Activated naive CD4-positive, alpha-beta T cell treated with anti-CD3 and anti-CD28 coated beads, Interleukin-2, amount 10 ng/mL, durations not matched to agents 7 days and 5 days (primary cell): ENCODE results near the gene CASQ2.

Experiments
- CTCF ChIA-PET: fragments of 350-600 bp; sonication (Branson Sonifier 250); formaldehyde crosslinking; loops from one replicate; lab custom pipeline; 2021; ENCODE audit warnings: antibody characterized with exemption; lab: Charles Lee
- DNase-seq: peaks from one replicate; pipeline ENCODE4 v3.0.0-alpha.2; 2020
- H3K27ac Mint-ChIP-seq: one replicate; pipeline ENCODE4 v1.8.0; 2021; ENCODE audit warnings: mild to moderate bottlenecking, moderate library complexity, mixed read lengths
- H3K27me3 Mint-ChIP-seq: one replicate; pipeline ENCODE4 v1.8.0; 2021; ENCODE audit warnings: mild to moderate bottlenecking, mixed read lengths
- H3K36me3 Mint-ChIP-seq: one replicate; pipeline ENCODE4 v1.8.0; 2021; ENCODE audit warnings: mixed read lengths
- H3K4me1 Mint-ChIP-seq: one replicate; pipeline ENCODE4 v1.8.0; 2021; ENCODE audit warnings: mixed read lengths
- H3K4me3 Mint-ChIP-seq: one replicate; pipeline ENCODE4 v1.8.0; 2021; ENCODE audit warnings: mild to moderate bottlenecking, moderate library complexity, mixed read lengths
- H3K9me3 Mint-ChIP-seq: one replicate; pipeline ENCODE4 v1.8.0; 2021; ENCODE audit warnings: mixed read lengths

CASQ2 gene

DNA sequence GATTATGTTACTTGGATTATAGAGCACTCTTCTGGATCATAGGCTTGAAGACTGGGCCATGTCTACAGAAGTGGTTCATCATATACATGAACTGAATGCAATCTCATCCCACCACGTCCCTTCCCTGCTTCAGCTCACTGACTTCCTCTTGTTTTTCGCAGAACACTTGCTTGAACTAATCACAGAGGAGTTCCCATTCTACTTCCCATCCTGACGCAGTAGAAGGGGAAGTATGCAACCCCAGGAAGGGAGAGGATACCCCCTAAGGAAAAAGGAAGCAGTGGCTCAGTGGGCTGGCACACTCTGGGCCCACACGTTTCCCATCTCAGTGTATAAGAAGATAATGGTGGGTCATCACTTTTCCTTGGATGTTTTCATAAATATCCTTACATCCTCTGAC, 36.2 kb downstream of the CASQ2 start:
- no peak for DNase-seq
- no peaks in the 10 kb centered on the region for H3K4me1 Mint-ChIP-seq
- H3K36me3 Mint-ChIP-seq: no peaks in the 10 kb centered on the region
- CTCF ChIA-PET: no interaction called here
- H3K27me3 Mint-ChIP-seq: peaks cover 18% of the 10 kb centered on the region
- no peak overlapping the region for H3K4me3 Mint-ChIP-seq
- H3K27ac Mint-ChIP-seq: no peak overlapping the region
- H3K9me3 Mint-ChIP-seq: no peaks in the 10 kb centered on the region

GRCh38 chr1:115729756-115730155, 38.8 kb downstream of the CASQ2 start:
- CTCF ChIA-PET: no interaction called here
- Mint-ChIP-seq H3K27ac (no peak overlapping the region), H3K9me3 (no peaks in the 10 kb centered on the region), H3K4me1 (no peaks in the 10 kb centered on the region), H3K4me3 (no peak overlapping the region), H3K27me3 (peaks cover 12% of the 10 kb centered on the region), H3K36me3 (no peaks in the 10 kb centered on the region)
- no peak for DNase-seq

GRCh38 chr1:115728341-115728740, 40.2 kb downstream of the CASQ2 start:
- CTCF ChIA-PET: interaction anchor here (1.2 kb wide), 1 partner anchor 11 kb away, joined by 3 read pairs; no protein-coding TSS in a partner anchor
- peaks cover 12% of the 10 kb centered on the region for H3K27me3 Mint-ChIP-seq
- H3K27ac Mint-ChIP-seq: no peak overlapping the region
- H3K36me3 Mint-ChIP-seq: no peaks in the 10 kb centered on the region
- H3K4me1 Mint-ChIP-seq: no peaks in the 10 kb centered on the region
- H3K4me3 Mint-ChIP-seq: no peak overlapping the region
- no peaks in the 10 kb centered on the region for H3K9me3 Mint-ChIP-seq
- no peak for DNase-seq

DNA sequence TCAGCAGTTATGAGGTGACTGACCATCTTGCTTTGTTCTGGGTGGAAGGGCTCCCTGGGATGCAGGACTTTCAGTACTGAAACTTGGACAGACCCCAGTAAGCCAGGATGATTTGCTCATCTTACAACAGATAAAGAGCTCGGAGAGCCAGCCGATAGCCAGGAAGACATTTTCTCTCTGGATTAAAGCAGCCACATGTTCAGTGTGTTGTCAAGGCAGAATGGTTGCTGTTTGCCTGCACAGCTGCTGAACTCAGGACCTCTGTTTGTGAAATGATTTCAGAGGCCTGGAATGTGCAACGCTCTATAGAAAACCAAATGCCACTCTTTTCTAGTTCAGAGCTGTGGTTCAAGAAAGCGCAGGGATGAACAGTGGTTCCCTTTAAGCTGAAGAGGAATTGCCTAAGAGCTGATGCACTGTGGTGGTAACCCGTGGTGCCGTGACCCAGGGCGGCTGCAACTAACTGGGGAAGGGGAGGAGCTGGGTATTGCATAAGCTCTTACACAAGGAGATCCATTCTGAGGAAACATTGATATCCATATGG, 40.7 kb downstream of the CASQ2 start:
- Mint-ChIP-seq H3K9me3 (no peaks in the 10 kb centered on the region), H3K27me3 (peaks cover 12% of the 10 kb centered on the region), H3K4me1 (no peaks in the 10 kb centered on the region), H3K4me3 (no peak overlapping the region), H3K36me3 (no peaks in the 10 kb centered on the region), H3K27ac (no peak overlapping the region)
- CTCF ChIA-PET: interaction anchor here (1.2 kb wide), 1 partner anchor 11 kb away, joined by 3 read pairs; no protein-coding TSS in a partner anchor
- DNase-seq: no peak

GRCh38 chr1:115726570-115726969, 41.9 kb downstream of the CASQ2 start:
- Mint-ChIP-seq H3K27ac (no peak overlapping the region), H3K27me3 (peaks cover 8% of the 10 kb centered on the region), H3K4me3 (no peak overlapping the region)

GRCh38 chr1:115726161-115726560, 42.4 kb downstream of the CASQ2 start:
- H3K4me1 Mint-ChIP-seq: no peaks in the 10 kb centered on the region
- no peak overlapping the region for H3K27ac Mint-ChIP-seq
- H3K36me3 Mint-ChIP-seq: no peaks in the 10 kb centered on the region
- no peak for DNase-seq
- CTCF ChIA-PET: no interaction called here
- peaks cover 8% of the 10 kb centered on the region for H3K27me3 Mint-ChIP-seq
- H3K4me3 Mint-ChIP-seq: no peak overlapping the region
- no peaks in the 10 kb centered on the region for H3K9me3 Mint-ChIP-seq

More at GRCh38 chr1:115726570-115726969, 41.9 kb downstream of the CASQ2 start:
- CTCF ChIA-PET: no interaction called here
- Mint-ChIP-seq H3K36me3 (no peaks in the 10 kb centered on the region), H3K9me3 (no peaks in the 10 kb centered on the region), H3K4me1 (no peaks in the 10 kb centered on the region)
- DNase-seq: no peak

DNA sequence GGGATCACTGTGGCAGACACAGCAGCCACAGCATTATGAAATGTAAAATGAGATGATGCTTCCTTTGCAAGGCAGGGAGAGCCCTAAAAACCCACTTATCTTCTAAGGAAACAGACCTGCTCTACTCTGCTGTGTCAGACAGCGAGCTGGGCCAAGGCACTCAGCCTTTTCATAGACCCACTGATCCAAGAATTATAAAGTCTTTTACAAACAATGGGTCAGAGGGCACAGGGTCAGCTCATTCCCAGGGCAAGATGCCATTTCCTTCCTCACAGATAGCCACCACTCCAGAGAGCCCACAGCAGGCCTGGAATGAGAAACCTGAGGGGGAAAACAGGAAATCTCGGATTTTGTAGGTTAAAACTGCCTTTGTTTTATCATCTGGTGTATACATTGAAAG, 42.9 kb downstream of the CASQ2 start:
- Mint-ChIP-seq H3K4me3 (no peak overlapping the region), H3K4me1 (no peaks in the 10 kb centered on the region), H3K27me3 (peaks cover 8% of the 10 kb centered on the region), H3K36me3 (no peaks in the 10 kb centered on the region), H3K27ac (no peak overlapping the region), H3K9me3 (no peaks in the 10 kb centered on the region)
- DNase-seq: no peak
- CTCF ChIA-PET: no interaction called here

DNA sequence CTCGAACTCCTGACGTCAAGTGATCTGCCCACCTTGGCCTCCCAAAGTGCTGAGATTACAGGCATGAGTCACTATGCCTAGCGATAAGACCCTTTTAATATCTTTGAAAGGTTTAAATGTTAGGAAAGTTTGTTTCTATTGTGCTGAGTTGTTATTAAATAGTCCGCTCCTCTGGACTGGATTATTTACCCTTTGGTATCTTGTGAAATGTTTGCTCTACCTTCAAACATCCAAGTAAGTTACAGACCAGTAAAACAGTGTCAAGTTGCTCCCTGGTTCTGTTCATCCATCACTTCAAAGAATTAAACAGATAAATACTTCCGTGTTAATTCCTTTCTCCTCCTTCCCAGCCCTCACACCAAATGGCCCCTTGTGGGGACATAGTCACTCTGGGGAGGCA, 44.8 kb downstream of the CASQ2 start:
- DNase-seq: no peak
- Mint-ChIP-seq H3K4me1 (no peaks in the 10 kb centered on the region), H3K27ac (no peak overlapping the region), H3K27me3 (peaks cover 11% of the 10 kb centered on the region), H3K4me3 (no peak overlapping the region), H3K9me3 (no peaks in the 10 kb centered on the region), H3K36me3 (no peaks in the 10 kb centered on the region)
- CTCF ChIA-PET: interaction anchor here (1.0 kb wide), 1 partner anchor 17 kb away, joined by 4 read pairs; no protein-coding TSS in a partner anchor

- no peaks in the 10 kb centered on the region for H3K36me3 Mint-ChIP-seq
- CTCF ChIA-PET: no interaction called here
- H3K4me1 Mint-ChIP-seq: no peaks in the 10 kb centered on the region
- no peak overlapping the region for H3K4me3 Mint-ChIP-seq
- H3K9me3 Mint-ChIP-seq: no peaks in the 10 kb centered on the region
- peaks cover 12% of the 10 kb centered on the region for H3K27me3 Mint-ChIP-seq
- H3K27ac Mint-ChIP-seq: no peak overlapping the region
- no peak for DNase-seq
These were observed 46.3 kb downstream of the CASQ2 start for GRCh38 chr1:115722221-115722620.

DNA sequence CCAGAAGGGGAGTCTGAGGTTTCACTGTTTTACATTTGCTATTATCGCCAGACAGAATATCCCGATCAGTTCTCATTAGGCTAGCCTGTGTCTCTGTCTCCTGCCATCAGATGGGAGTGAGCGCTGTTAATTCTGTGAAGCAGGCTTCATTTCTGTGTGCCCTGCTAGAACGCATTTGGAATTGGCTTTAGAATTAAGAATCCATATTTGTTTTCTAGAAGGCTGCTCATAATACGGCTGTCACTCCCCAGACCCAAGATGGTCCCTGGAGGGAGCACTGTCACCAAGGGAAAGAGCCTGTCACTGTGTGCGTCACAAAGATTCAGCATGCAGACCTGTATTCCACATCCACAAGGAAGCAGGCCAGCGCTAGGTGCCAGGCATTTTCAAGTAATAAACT, 49.2 kb downstream of the CASQ2 start:
- Mint-ChIP-seq H3K4me3 (no peak overlapping the region), H3K27ac (no peak overlapping the region), H3K36me3 (no peaks in the 10 kb centered on the region), H3K9me3 (no peaks in the 10 kb centered on the region), H3K4me1 (no peaks in the 10 kb centered on the region), H3K27me3 (peaks cover 23% of the 10 kb centered on the region)
- CTCF ChIA-PET: interaction anchor here (1.2 to 4.7 kb wide), 2 partner anchors 12 to 262 kb away, joined by 4 to 22 read pairs; no protein-coding TSS in a partner anchor
- no peak for DNase-seq

DNA sequence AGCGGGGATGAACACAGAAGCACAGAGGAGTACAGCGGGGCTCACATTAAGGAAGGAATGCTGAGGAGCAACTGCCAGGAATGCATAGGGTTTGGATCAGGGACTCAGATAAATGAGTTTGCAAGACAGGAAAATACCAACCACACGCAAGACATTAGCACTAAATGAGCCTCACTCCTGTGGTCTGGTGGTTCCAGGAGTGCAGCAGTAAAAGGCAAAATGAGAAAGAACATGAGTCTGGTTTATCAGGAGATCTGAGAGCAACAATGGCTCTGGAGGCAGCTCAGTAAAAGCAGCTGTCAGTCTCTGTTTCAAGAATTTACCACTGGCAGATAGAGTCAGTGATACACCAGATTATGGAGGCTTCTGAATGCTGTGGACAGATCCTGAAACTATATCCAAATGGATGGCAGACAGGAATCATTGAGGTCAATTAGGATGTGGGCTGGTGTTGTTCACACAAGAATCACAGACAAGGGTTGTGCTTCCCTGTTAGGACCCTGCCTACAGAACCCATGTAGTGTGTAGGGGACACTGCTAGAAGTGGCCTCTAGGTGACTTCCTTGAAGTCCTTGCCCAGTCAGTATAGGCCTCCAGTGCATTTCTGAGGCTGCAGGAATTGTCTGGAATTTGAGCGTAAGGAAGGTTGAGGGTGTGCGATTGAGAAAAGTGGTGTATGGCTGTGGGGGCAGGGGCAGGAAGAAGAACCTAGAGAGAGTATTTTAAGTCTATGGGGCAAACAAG, 50.3 kb downstream of the CASQ2 start:
- Mint-ChIP-seq H3K27ac (no peak overlapping the region), H3K27me3 (peaks cover 23% of the 10 kb centered on the region), H3K4me1 (no peaks in the 10 kb centered on the region), H3K4me3 (no peak overlapping the region), H3K9me3 (no peaks in the 10 kb centered on the region), H3K36me3 (no peaks in the 10 kb centered on the region)
- CTCF ChIA-PET: interaction anchor here (0.7 to 4.7 kb wide), 6 partner anchors 11 to 265 kb away, joined by 3 to 22 read pairs (median 5); no protein-coding TSS in a partner anchor
- no peak for DNase-seq

DNA sequence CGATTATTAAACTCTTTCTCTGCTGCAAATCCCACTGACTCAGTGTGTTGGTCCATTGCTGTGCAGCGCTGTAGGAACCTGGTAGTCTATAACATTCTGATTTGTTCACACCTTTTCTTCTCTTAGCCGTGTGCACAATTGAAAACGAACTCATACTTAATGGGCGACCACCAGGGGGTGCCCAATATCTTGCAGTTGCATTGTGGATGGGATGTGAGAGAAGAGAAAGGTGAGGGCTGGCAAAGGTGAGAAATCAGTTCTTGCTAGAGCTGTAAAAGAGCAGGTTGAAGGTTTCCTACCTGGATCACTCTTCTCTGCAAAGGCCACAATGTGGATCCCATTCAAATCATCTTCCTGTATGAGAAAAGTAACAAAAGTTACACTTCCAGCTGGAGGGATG, 51.0 kb downstream of the CASQ2 start:
- H3K4me1 Mint-ChIP-seq: no peaks in the 10 kb centered on the region
- H3K27me3 Mint-ChIP-seq: peaks cover 23% of the 10 kb centered on the region
- CTCF ChIA-PET: interaction anchor here (0.7 to 4.7 kb wide), 7 partner anchors 10 to 266 kb away, joined by 3 to 22 read pairs (median 4); no protein-coding TSS in a partner anchor
- H3K4me3 Mint-ChIP-seq: no peak overlapping the region
- H3K27ac Mint-ChIP-seq: no peak overlapping the region
- no peaks in the 10 kb centered on the region for H3K36me3 Mint-ChIP-seq
- DNase-seq: peak; percentile 60
- no peaks in the 10 kb centered on the region for H3K9me3 Mint-ChIP-seq

DNA sequence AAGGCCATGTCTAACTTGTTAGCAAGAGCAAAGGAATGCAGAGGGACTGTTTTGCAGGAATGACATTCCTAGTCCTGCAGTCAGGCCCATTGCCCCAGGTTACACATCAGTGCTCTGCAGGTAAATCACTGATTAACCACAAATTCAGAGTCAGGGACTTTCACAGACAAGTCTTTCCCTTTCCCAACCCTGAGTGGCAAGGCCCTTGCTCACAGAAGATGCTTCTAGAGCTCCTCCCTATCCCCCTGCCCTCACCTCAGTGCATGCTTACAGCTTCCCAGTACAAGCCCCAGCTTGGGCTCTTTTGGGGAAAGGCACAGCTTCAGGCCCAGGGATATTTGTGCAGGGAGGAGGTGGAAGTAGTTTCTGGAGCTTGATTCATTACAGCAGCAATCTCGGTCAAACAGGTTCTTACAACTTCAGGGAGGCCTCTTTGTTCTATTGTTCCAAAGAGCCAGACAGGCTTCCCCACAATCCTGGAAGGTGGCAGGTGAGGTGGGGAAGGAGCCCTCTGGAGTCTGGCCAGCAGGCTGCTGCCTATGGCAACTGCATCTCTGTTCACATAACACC, 53.9 kb downstream of the CASQ2 start:
- no peak overlapping the region for H3K4me3 Mint-ChIP-seq
- no peaks in the 10 kb centered on the region for H3K9me3 Mint-ChIP-seq
- CTCF ChIA-PET: interaction anchor here (0.7 to 4.7 kb wide), 3 partner anchors 7 to 106 kb away, joined by 3 to 22 read pairs (median 4); no protein-coding TSS in a partner anchor
- H3K4me1 Mint-ChIP-seq: no peaks in the 10 kb centered on the region
- H3K27me3 Mint-ChIP-seq: peaks cover 32% of the 10 kb centered on the region
- H3K36me3 Mint-ChIP-seq: no peaks in the 10 kb centered on the region
- no peak overlapping the region for H3K27ac Mint-ChIP-seq
- no peak for DNase-seq

- Mint-ChIP-seq H3K27ac (no peak overlapping the region), H3K9me3 (no peaks in the 10 kb centered on the region), H3K4me3 (no peak overlapping the region), H3K4me1 (no peaks in the 10 kb centered on the region), H3K36me3 (no peaks in the 10 kb centered on the region), H3K27me3 (peaks cover 32% of the 10 kb centered on the region)
- no peak for DNase-seq
- CTCF ChIA-PET: no interaction called here
These were observed 54.6 kb downstream of the CASQ2 start for GRCh38 chr1:115713906-115714305.
